Stimulated activated naive CD4-positive, alpha-beta T cell treated with Interleukin-2 at 50 U/mL for 16 hours (primary cell): ENCODE measurements around the gene FAHD1.
"Not testable (repeated sequence)": the region's sequence is repeated elsewhere in the genome, so short reads cannot be mapped to it uniquely, and the experiment has no call there.

Experiments
- DNase-seq: peaks from one replicate; lab custom pipeline; 2025; lab: John Stamatoyannopoulos, UW

Gene FAHD1

GRCh38 chr16:1846416-1846815 is 19.4 kb downstream of the FAHD1 start:
- DNase-seq = no peak

DNA sequence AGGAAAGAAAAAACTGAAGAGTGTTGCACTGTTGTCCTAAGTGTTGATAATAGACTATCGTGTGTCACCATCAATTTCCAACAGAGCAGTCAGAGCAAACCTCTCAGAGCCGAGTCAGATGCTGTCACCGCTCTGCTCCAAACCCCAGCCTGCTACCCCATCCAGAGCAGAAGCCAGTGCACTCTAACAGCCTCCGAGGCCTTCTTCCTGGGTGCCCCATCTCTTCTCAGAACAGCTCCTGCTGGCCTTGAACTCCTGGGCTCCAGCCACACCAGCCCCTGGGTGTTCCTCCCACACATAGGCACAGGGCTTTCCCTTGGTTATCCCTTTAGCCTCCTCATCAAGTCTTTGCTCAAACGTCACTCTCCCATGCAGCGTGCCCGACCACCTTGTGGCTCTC is 24.0 kb downstream of the FAHD1 start:
- DNase-seq = no peak

DNA sequence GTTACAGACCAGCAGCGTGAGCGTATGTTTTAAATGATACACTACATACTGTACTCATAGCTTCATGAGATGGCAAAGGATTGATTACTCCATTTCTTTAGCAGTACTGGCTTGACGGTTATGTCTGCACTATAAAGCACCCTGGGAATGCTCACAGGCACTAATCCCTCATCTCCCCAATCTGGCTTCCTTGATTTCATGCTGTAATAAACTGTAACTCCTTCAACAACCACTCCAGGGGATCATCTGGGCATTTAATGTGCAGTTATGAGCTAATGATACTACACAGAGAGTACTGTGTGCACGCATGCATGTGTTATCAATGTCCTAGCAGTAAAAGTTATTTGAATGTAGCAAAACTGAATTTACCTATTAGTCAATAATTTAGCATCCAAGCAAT is 24.8 kb downstream of the FAHD1 start:
- no peak for DNase-seq

DNA sequence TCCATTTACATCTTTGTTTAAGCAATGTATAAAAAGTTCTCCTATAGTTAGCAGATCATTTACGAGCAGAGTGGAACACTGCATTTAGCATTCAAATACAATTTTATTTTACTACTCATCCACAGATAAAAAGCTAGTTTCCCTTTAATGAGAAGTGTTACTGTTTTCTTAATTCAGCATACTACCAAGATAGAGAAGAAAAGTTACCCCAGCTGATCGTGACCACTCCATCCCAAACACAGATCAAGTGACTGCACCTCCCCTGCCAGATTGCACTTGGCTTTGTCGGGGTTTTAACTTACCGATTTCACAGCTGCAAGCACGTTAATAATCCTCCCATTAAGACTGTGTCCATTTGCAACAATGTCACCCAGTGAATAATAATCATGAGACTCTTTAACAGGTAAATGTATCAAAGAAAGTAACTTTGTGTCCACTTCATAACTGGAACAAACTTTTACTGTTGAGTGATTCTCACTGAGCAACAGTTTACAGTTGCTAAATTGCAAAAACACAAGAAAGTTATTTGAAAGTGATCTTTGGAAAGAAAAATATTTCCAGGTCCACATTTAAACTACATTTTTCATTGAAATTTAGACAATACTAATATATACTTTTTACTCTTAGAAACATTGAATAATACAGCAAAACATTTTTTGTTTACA is 30.6 kb downstream of the FAHD1 start:
- DNase-seq = no peak

- no peak for DNase-seq
Observed at GRCh38 chr16:1858189-1858865, 31.3 kb downstream of the FAHD1 start.

DNA sequence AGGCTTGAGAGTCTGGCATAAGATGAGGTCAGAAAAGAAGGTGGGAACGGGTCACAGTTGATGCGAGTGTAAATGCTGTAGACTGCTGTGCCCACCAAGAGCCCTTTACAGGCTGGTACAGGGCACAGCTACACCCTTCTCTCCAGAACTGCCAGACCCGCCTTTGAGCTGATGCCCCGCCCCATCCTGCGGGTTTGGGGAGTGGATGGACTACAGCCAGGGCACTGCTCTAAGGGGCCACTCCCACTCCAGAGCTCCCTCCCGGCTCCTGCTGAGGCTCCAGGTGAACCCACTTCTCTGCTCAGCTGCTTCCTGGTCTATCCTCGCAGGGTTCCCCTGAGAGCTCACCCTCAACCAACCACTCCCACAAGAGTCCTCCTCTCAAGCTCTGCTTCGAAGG is 32.6 kb downstream of the FAHD1 start:
- DNase-seq = no peak

DNA sequence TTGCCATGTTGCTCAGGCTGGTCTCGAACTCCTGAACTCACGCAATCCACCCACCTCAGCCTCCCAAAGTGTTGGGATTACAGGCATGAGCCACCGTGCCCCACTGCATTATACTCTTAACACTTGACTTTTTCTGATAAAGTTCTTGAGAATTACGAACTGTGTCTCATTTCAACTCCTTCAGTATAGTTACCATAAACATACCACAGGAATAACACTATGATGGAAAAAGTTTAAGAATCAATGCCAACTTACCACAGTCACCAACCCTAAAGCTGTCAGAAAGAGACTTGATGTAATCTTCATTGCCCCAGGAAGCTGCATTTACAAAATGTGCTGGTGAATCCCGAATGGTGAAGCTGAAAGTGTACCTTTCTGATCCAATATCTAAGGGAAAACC is 34.7 kb downstream of the FAHD1 start:
- no peak for DNase-seq

GRCh38 chr16:1862394-1862793 is 35.4 kb downstream of the FAHD1 start:
- no peak for DNase-seq

GRCh38 chr16:1863681-1864460 is 36.9 kb downstream of the FAHD1 start:
- no peak for DNase-seq

DNA sequence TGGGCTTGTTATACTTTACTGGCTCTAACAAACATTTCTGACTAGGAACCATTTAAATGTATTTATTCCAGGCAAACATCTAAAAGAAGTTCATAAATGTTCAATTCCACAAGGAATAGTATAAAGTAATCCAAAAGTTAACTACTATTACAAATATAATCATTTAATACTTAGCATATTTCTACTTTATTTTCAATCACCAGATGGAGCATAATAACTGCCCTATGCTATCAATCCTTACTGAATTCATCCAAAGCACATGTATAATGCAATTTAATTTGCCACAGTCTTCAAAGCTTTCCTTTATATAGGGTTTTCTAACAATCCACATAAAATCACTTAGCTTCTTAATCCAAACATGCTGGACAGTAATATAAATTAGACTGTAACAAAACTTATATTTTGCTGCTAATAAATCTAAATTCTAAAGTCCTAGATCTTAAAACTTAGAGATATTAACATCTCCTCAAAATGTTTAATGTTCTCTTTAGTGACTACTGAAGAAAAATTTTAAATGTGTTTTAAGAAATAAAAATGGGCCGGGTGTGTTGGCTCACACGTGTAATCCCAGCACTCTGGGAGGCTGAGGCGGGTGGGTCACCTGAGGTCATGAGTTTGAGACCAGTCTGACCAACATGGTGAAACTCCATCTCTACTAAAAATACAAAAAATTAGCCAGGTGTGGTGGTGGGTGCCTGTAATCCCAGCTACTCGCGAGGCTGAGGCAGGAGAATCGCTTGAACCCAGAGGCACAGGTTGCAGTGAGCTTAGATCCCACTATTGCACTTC is 39.1 kb downstream of the FAHD1 start:
- no peak for DNase-seq

- DNase-seq = no peak
Observed at GRCh38 chr16:1870365-1871082, 43.5 kb downstream of the FAHD1 start.

DNA sequence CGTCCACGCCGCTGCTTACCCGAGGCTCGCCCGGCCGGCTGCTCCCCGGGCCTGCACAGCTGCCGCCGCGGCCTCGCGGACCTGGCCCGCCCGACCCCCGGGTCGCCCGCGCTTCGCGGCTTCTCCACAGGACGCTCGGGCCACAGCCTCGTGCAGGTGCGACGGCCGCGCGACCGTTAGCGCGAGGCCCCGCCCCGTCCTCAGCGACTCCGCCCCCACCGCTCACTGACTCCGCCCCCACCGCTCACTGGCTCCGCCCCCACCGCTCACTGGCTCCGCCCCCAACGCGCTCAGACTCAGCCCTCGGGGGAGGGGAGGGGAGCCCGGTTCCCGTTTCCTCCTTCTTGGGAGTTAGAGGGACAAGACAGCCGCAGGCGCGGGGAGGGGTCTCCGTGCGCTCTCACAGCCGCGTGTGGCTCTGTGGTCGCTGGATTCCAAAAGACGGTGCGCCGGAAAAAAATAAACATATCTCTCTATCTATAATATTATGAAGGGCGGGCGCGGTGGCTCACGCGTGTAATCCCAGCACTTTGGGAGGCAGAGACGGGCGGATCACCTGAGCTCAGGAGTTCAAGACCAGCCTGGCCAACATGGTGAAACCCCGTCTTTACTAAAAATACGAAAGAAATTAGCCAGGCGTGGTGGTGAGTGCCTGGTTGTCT is 45.1 kb downstream of the FAHD1 start, which contains the start of gene MEIOB:
TSS of gene MEIOB (minus strand) at position 191 of the 662 bp plus-strand sequence. CDS start 3,989 bp downstream, outside the sequence.
- no peak for DNase-seq

GRCh38 chr16:1874854-1875253 is 47.8 kb downstream of the FAHD1 start:
- no peak for DNase-seq

DNA sequence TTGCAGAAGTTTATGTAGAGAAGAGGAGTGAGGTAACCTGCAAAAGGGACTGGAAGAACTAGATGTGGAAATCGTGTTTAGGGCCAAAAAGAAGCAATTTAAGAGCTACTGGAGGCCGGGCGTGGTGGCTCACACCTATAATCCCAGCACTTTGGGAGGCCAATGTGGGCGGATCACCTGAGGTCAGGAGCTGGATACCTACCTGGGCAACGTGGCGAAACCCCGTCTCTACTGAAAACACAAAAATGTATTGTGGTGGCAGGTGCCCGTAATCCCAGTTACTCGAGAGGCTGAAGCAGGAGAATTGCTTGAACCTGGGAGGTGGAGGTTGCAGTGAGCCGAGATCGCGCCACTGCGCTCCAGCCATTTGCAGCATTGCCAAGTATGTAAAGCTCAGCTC is 49.1 kb downstream of the FAHD1 start:
- DNase-seq = not testable (repeated sequence)

GRCh38 chr16:1876468-1876867 is 49.5 kb downstream of the FAHD1 start:
- no peak for DNase-seq

DNA sequence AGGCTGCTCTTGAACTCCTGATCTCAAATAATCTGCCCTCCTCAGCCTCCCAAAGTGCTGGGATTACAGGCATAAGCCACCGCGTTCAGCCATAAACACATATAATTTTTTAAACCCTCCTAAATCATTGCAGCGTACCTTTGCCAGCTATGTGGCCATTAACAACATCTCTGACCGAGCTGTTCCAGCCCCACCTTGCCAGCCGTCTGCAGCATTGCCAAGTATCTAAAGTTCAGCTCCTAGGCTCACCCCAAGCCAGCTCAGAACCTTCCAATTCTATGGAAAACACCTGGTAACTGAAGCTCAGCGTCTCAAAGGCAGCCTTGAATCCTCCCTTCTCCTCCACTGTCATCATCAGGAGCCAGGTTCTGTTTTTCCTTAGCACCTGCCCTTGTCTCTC is 50.1 kb downstream of the FAHD1 start:
- no peak for DNase-seq

DNA sequence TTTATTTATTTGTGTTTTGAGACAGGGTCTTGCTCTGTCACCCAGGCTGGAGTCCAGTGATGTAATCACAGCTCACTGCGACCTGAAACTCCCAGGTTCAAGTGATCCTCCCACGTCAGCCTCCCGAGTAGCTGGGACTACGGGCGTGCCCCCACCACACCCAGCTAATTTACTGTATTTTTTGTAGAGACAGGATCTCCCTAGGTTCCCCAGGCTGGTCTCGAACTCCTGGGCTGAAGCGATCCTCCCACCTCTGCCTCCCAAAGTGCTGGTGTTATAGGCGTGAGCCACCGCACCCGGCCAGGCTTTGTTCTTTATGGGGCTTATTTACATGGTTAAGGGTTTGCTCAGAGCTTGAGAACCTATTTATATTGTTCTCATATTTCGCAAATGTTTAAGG is 50.8 kb downstream of the FAHD1 start:
- no peak for DNase-seq

GRCh38 chr16:1878256-1878655 is 51.2 kb downstream of the FAHD1 start:
- DNase-seq = no peak
